Fibroblast of the conjunctiva (primary cell): Measurements from ENCODE around the gene WWOX.

Experiments used
- DNase-seq: peaks from one replicate; pipeline ENCODE4 v3.0.0-alpha.2; 2010; ENCODE audit warnings: low read depth

WWOX gene

GRCh38 chr16:78275420-78275819 is 176.0 kb downstream of the WWOX start:
- DNase-seq: no peak

GRCh38 chr16:78277321-78278055 is 178.0 kb downstream of the WWOX start:
- DNase-seq: no peak

- DNase-seq: no peak
These were observed 178.6 kb downstream of the WWOX start for GRCh38 chr16:78278056-78278450.

GRCh38 chr16:78281115-78281514 is 181.7 kb downstream of the WWOX start:
- no peak for DNase-seq

- DNase-seq: no peak
These were observed 184.2 kb downstream of the WWOX start for GRCh38 chr16:78283548-78284251.

- DNase-seq: no peak
These were observed 184.9 kb downstream of the WWOX start for GRCh38 chr16:78284326-78284725.

GRCh38 chr16:78284957-78285434 is 185.5 kb downstream of the WWOX start:
- no peak for DNase-seq

GRCh38 chr16:78285437-78285922 is 186.0 kb downstream of the WWOX start:
- no peak for DNase-seq

- DNase-seq: no peak
These were observed 186.6 kb downstream of the WWOX start for GRCh38 chr16:78286065-78286464.

GRCh38 chr16:78288888-78289287 is 189.4 kb downstream of the WWOX start:
- DNase-seq: no peak

GRCh38 chr16:78289373-78289772 is 189.9 kb downstream of the WWOX start:
- DNase-seq: no peak

GRCh38 chr16:78289844-78290277 is 190.4 kb downstream of the WWOX start:
- DNase-seq: no peak

- no peak for DNase-seq
These were observed 190.9 kb downstream of the WWOX start for GRCh38 chr16:78290395-78290794.

- no peak for DNase-seq
These were observed 191.6 kb downstream of the WWOX start for GRCh38 chr16:78290872-78291591.

- no peak for DNase-seq
These were observed 192.2 kb downstream of the WWOX start for GRCh38 chr16:78291604-78292003.

- DNase-seq: no peak
These were observed 192.8 kb downstream of the WWOX start for GRCh38 chr16:78292086-78292843.

- DNase-seq: no peak
These were observed 193.5 kb downstream of the WWOX start for GRCh38 chr16:78292844-78293380.

- no peak for DNase-seq
These were observed 195.2 kb downstream of the WWOX start for GRCh38 chr16:78294538-78295225.

GRCh38 chr16:78297066-78297666 is 197.7 kb downstream of the WWOX start:
- no peak for DNase-seq

GRCh38 chr16:78298986-78299385 is 199.5 kb downstream of the WWOX start:
- no peak for DNase-seq

- no peak for DNase-seq
These were observed 201.0 kb downstream of the WWOX start for GRCh38 chr16:78300469-78300868.
